Measurements from ENCODE around the gene USH2A.

Gene USH2A

DNA sequence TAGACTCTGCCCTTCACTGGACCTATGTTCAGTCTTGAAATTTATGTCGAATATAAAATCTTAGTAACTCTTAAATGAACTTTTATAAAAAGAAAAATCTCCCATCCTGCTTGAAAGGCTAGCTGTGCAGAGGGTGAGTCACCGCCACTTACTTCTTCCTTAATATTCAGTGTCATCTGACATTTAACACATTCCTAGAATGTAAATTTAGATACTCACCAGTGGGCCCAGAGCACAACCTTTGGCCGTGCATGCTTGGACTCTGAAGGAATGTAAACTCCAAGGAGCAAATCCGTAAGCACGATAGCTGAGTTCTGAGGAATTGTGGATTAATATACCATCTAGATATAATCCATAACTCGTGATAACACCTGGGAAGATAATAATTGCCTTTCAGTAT is 452.8 kb downstream of the USH2A start:
- no peak for DNase-seq (ENCODE audit: low read depth in 4 of 4, low spot score in 1 of 4)

DNA sequence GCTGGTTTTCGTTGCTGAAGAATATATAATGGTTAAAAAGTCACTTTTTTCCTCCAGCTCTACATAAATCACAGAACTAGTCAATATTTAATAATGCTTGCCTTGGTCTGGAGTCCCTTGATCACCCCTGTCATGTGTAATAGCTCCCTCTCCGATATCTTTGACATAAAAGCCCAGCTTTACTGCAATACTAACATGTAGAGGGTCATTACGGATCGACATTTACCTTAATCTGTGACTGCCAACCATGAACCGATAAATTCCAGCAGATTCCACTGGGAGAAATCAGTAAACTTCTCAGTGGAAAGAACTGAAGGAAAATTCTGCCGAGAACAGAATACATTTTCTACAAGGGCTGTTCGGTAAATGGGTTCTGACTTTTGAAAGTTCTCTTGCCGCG is 459.6 kb downstream of the USH2A start:
- DNase-seq (ENCODE audit: low read depth in 4 of 4, low spot score in 1 of 4) = no peak

- no peak for DNase-seq (ENCODE audit: low read depth in 4 of 4, low spot score in 1 of 4)
These were observed 460.2 kb downstream of the USH2A start for GRCh38 chr1:215963040-215963439.

- no peak for DNase-seq (ENCODE audit: low read depth in 4 of 4, low spot score in 1 of 4)
These were observed 464.4 kb downstream of the USH2A start for GRCh38 chr1:215958841-215959240.

DNA sequence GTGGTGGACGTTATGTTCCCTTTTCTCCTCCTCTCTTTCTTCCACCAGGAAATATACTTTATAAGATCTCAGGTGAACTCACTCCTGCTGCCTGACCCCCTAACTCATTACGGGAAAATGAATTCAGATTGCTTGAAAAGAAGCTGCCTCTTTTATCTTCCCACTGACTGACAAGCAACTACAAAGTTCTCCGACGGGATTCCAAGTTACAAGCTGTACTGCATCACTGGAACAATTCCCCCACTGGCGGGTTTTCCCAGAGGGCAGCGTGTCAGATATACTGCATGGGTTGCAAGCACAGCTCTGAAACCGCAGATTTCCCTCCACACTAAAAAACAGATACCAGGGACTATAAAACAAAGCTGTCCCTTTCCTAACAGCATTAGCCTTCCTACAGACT is 465.6 kb downstream of the USH2A start:
- no peak for DNase-seq (ENCODE audit: low read depth in 4 of 4, low spot score in 1 of 4)

GRCh38 chr1:215932558-215932957 is 490.7 kb downstream of the USH2A start:
- DNase-seq (ENCODE audit: low read depth in 4 of 4, low spot score in 1 of 4) = no peak

- DNase-seq (ENCODE audit: low read depth in 4 of 4, low spot score in 1 of 4) = no peak
These were observed 496.6 kb downstream of the USH2A start for GRCh38 chr1:215926670-215927069.

DNA sequence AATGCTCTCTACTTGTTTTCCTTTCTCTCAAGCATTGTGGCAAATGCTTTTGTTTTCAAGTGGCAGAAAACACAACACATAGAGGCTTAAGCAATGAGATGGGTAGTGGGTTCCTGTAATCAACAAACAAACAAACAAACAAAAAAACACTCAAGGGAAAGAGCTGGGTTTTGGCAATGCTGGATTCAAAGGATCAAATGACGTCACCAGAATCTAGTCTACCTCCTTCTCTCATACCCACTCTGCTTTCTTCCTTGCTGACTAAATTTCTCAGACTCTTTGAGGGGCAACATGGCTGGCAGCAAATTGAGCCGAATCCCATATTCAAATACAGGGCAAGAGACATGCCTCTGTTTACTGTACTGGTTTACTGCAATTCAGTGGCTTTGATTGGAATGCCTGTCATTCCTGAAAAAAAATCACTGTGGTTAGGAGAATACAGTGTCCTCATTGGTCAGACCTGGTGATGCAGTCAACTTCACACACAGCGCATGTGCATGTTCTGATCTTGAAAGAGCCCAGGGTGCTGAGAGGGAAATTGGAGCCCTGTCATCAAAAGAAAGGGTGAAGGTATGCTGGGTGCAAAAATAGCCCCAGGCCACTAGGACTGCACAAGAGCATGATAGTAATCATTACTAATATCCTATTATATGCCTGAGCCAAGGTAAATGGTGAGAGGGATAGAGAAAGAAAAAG is 500.0 kb downstream of the USH2A start:
- DNase-seq (ENCODE audit: low read depth in 4 of 4, low spot score in 1 of 4) = no peak

GRCh38 chr1:215911406-215911968 is 511.8 kb downstream of the USH2A start:
- no peak for DNase-seq (ENCODE audit: low read depth in 4 of 4, low spot score in 1 of 4)

DNA sequence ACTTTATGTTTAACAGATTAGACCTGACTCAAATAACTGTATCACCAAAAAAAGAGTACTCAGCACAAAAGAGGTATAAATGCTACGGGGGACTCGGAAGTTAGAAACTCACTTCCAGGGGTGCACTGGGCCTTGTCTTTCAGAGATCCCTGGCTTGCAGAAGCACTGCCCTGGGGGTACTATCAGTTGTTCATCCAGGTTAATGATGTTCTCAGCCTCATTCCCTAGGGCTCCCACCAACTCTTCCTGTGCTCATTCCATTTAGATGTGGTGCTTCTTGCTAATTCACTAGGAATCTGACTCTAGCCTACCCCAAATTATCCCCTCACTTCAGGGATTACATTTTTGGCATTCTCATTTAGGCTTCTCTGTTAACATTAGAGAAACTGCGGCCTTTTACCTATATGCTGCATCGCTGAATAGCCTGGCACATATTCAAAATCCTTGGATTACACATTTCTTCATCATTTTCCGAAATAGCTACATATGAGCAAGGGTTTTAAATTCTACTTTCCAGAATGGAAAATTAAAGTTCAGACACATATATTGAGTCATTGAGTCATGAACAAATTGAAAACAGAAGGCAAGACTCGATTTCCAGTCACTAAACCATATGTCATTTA is 517.6 kb downstream of the USH2A start:
- DNase-seq (ENCODE audit: low read depth in 4 of 4, low spot score in 1 of 4) = no peak

DNA sequence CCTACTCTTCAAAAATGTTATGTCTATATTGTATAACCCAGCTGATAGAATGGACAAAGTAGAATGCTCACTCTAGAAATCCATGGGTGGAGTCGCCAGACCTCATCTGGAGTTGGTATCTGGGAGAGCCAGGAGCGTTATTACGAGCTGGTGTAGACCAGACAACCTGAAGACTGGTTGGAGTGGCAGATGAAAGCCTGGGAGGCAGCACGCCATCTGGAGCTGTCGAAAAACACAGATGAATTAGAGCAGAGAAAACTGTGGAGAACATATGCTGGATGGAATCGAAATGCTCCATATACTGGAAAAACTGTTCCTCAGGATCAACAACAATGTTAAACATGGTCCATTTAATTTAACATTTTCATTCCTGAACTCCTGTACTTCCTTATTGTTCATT is 522.6 kb downstream of the USH2A start:
- no peak for DNase-seq (ENCODE audit: low read depth in 4 of 4, low spot score in 1 of 4)

GRCh38 chr1:215899901-215900300 is 523.3 kb downstream of the USH2A start:
- no peak for DNase-seq (ENCODE audit: low read depth in 4 of 4, low spot score in 1 of 4)

- no peak for DNase-seq (ENCODE audit: low read depth in 4 of 4, low spot score in 1 of 4)
These were observed 527.4 kb downstream of the USH2A start for GRCh38 chr1:215895893-215896292.

DNA sequence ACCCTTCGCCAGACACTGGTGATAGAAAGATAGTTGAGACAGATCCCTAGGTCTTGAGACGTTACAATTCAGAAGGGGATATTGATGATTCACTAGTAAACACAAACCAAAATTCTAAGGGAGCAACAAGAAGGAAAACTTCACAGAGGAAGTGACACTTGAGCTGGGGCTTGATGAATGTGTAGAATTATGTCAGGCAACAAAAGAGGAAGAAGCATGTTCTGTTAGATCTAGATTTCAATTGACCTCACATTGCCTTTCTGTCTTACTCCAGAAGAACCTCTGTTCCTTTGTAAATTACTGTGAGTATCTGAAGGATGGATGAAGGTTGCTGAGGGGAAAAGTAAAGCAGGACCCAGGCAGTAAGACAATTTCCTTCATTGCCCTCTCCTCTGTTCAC is 528.0 kb downstream of the USH2A start:
- no peak for DNase-seq (ENCODE audit: low read depth in 4 of 4, low spot score in 1 of 4)

- no peak for DNase-seq (ENCODE audit: low read depth in 4 of 4, low spot score in 1 of 4)
These were observed 528.6 kb downstream of the USH2A start for GRCh38 chr1:215894617-215895016.

DNA sequence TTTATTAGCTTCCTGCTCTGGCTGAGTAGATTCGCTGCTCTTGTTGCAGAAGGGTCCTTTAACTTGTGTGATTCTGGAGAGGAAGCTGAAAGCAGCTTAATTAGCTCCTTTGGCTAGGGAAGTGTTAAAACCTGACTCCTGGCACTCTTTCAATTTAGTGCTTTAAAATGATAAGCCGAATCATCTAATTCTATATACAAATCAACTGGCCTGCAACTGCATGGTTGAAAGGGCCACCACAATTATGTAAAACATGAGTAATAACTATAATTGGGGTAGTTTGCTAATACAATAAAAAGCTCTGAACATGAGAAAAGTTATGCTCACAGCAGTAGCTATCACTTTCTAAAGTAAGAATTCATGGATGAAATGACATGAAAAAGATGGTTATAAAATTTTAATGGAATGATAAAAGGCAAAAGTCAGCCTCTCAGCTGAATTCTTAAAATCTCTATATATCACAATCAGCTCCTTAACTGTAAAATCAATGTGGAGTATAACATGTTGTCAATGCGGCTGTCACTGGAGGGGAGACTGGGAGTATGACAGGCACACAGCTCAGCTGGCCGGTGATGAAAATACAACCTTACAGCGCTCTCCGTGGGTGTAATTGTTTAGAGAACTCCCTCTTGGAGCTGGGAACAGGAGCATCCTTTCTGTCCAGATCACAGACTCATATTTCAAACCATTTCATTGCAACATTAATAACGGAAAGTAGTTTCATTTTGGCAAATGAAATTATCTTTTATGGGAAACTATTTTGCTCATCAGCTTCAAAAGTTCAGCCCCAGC is 531.8 kb downstream of the USH2A start:
- no peak for DNase-seq (ENCODE audit: low read depth in 4 of 4, low spot score in 1 of 4)

- no peak for DNase-seq (ENCODE audit: low read depth in 4 of 4, low spot score in 1 of 4)
These were observed 532.8 kb downstream of the USH2A start for GRCh38 chr1:215890438-215890837.

DNA sequence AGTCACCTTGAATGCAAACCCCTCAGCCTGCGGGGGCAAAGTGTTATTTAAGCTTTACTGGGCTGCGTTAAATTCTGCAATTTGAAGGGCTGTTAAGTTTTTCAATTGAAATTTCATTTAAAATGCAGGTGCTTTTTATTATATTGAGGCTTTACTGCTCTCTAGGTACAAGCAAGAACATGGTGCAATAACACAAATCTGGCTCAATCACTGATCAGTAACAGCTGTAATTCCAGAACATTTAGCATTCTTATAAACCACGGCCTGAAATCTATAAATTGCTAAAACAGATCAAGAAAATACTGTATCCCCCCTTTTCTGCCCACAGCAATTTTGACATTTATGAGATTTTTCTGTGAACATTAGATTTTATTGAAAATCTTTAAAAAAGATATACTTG is 533.4 kb downstream of the USH2A start:
- DNase-seq (ENCODE audit: low read depth in 4 of 4, low spot score in 1 of 4) = no peak

DNA sequence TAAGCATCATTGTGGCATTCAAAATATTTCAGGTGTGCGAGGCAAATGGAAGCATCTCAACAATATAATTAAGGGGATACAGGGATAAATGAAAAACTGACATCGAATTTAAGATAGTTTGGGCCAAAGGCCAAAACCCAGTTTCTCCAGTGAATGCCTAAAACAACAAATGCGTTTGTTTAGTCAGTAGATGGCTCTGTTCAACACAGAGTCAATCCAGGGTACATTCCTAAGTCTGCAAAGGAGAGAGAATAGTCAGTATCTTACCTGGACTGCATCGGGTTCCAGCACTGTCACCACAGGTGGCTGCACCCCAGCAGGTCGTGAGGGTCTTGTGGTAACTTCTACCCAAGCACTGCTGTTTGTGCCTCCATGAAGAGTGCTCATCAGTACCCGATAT is 535.1 kb downstream of the USH2A start:
- DNase-seq (ENCODE audit: low read depth in 4 of 4, low spot score in 1 of 4) = no peak

DNA sequence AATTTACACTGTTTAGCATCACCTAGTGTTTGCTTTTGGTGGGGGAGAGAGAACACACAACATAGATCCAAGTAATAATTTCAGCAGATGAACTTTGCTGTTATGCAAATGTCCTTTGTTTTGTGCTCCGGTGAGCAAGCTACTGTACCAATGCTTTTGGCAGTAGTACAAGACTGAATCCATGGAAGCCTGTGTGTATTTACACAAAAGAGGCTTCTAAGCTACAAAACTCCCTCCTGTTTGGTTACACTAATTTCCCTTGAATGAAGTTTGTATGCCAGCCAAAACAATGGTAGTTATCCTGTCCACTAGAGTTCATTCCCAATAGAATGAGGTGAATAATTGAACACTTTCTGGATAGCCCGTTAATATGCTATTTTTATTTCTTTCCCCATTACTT is 535.6 kb downstream of the USH2A start:
- no peak for DNase-seq (ENCODE audit: low read depth in 4 of 4, low spot score in 1 of 4)

GRCh38 chr1:215883004-215883403 is 540.2 kb downstream of the USH2A start:
- no peak for DNase-seq (ENCODE audit: low read depth in 4 of 4, low spot score in 1 of 4)

DNA sequence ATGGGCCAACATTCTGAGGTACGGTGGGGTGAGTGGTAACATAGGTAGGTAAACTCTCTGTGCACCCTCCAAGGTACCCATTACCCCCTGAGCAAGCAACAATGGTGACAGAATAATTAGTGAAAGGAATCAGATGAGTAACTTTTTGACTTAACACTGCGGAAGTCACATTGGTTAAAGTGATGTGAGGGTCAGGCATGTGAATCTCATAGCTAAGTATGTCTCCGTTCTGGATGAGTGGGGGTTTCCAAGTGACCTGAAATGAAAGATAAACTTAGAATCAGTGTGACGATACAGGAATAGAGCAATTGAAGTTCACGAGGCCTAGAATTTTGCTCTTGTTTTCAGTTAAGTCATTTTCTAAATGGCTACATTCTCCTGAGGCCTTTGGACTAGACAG is 544.4 kb downstream of the USH2A start:
- DNase-seq (ENCODE audit: low read depth in 4 of 4, low spot score in 1 of 4) = no peak
